Activated naive CD4-positive, alpha-beta T cell treated with anti-CD3 and anti-CD28 coated beads, Interleukin-2, amount 10 ng/mL, durations not matched to agents 7 days and 5 days (primary cell): ENCODE results near the gene MCF2L2.

Experiments used
- CTCF ChIA-PET: fragments of 350-600 bp; sonication (Branson Sonifier 250); formaldehyde crosslinking; loops from one replicate; lab custom pipeline; 2021; ENCODE audit warnings: antibody characterized with exemption; lab: Charles Lee
- DNase-seq: peaks from one replicate; pipeline ENCODE4 v3.0.0-alpha.2; 2020
- H3K27ac Mint-ChIP-seq: one replicate; pipeline ENCODE4 v1.8.0; 2021; ENCODE audit warnings: mild to moderate bottlenecking, moderate library complexity, mixed read lengths
- H3K27me3 Mint-ChIP-seq: one replicate; pipeline ENCODE4 v1.8.0; 2021; ENCODE audit warnings: mild to moderate bottlenecking, mixed read lengths
- H3K36me3 Mint-ChIP-seq: one replicate; pipeline ENCODE4 v1.8.0; 2021; ENCODE audit warnings: mixed read lengths
- H3K4me1 Mint-ChIP-seq: one replicate; pipeline ENCODE4 v1.8.0; 2021; ENCODE audit warnings: mixed read lengths
- H3K4me3 Mint-ChIP-seq: one replicate; pipeline ENCODE4 v1.8.0; 2021; ENCODE audit warnings: mild to moderate bottlenecking, moderate library complexity, mixed read lengths
- H3K9me3 Mint-ChIP-seq: one replicate; pipeline ENCODE4 v1.8.0; 2021; ENCODE audit warnings: mixed read lengths

Gene MCF2L2

GRCh38 chr3:183354874-183355273, 73.5 kb downstream of the MCF2L2 start:
- CTCF ChIA-PET, result no interaction called here
- Mint-ChIP-seq H3K4me1 (peaks cover 9% of the 10 kb centered on the region), H3K9me3 (no peaks in the 10 kb centered on the region), H3K27ac (no peak overlapping the region), H3K27me3 (peaks cover 4% of the 10 kb centered on the region), H3K4me3 (no peak overlapping the region), H3K36me3 (no peaks in the 10 kb centered on the region)
- no peak for DNase-seq

- H3K27ac Mint-ChIP-seq, result no peak overlapping the region
- H3K4me3 Mint-ChIP-seq, result no peak overlapping the region
- peaks cover 4% of the 10 kb centered on the region for H3K27me3 Mint-ChIP-seq
- CTCF ChIA-PET, result no interaction called here
- H3K4me1 Mint-ChIP-seq, result peaks cover 14% of the 10 kb centered on the region
- H3K36me3 Mint-ChIP-seq, result no peaks in the 10 kb centered on the region
- H3K9me3 Mint-ChIP-seq, result no peaks in the 10 kb centered on the region
- no peak for DNase-seq
These were observed 74.0 kb downstream of the MCF2L2 start for GRCh38 chr3:183354325-183354831.

- Mint-ChIP-seq H3K4me3 (no peak overlapping the region), H3K36me3 (no peaks in the 10 kb centered on the region), H3K9me3 (no peaks in the 10 kb centered on the region), H3K4me1 (peaks cover 18% of the 10 kb centered on the region), H3K27me3 (peaks cover 4% of the 10 kb centered on the region), H3K27ac (no peak overlapping the region)
- no peak for DNase-seq
- CTCF ChIA-PET, result interaction anchor here (1.0 to 1.2 kb wide), 2 partner anchors 29 to 168 kb away, joined by 3 read pairs; no protein-coding TSS in a partner anchor
These were observed 75.0 kb downstream of the MCF2L2 start for GRCh38 chr3:183353421-183353820.

GRCh38 chr3:183350164-183350563, 78.3 kb downstream of the MCF2L2 start:
- no peak for DNase-seq
- H3K4me3 Mint-ChIP-seq, result no peak overlapping the region
- CTCF ChIA-PET, result no interaction called here

GRCh38 chr3:183349421-183350157, 78.8 kb downstream of the MCF2L2 start:
- Mint-ChIP-seq H3K27ac (no peak overlapping the region), H3K27me3 (peaks cover 14% of the 10 kb centered on the region), H3K9me3 (peaks cover under 1% of the 10 kb centered on the region), H3K36me3 (no peaks in the 10 kb centered on the region), H3K4me3 (no peak overlapping the region), H3K4me1 (peaks cover 18% of the 10 kb centered on the region)
- CTCF ChIA-PET, result no interaction called here
- DNase-seq, result no peak

More at GRCh38 chr3:183350164-183350563, 78.3 kb downstream of the MCF2L2 start:
- Mint-ChIP-seq H3K4me1 (peaks cover 18% of the 10 kb centered on the region), H3K36me3 (no peaks in the 10 kb centered on the region), H3K27me3 (peaks cover 14% of the 10 kb centered on the region), H3K27ac (no peak overlapping the region), H3K9me3 (no peaks in the 10 kb centered on the region)

GRCh38 chr3:183342824-183343223, 85.6 kb downstream of the MCF2L2 start:
- H3K4me1 Mint-ChIP-seq, result peaks cover 6% of the 10 kb centered on the region
- H3K4me3 Mint-ChIP-seq, result no peak overlapping the region
- no peak overlapping the region for H3K27ac Mint-ChIP-seq
- peaks cover 3% of the 10 kb centered on the region for H3K9me3 Mint-ChIP-seq
- no peak for DNase-seq
- peaks cover 9% of the 10 kb centered on the region for H3K27me3 Mint-ChIP-seq
- no peaks in the 10 kb centered on the region for H3K36me3 Mint-ChIP-seq
- CTCF ChIA-PET, result no interaction called here

GRCh38 chr3:183341545-183342288, 86.7 kb downstream of the MCF2L2 start:
- Mint-ChIP-seq H3K27me3 (peaks cover 9% of the 10 kb centered on the region), H3K36me3 (no peaks in the 10 kb centered on the region), H3K27ac (no peak overlapping the region), H3K4me1 (peaks cover 6% of the 10 kb centered on the region), H3K9me3 (peaks cover 3% of the 10 kb centered on the region), H3K4me3 (no peak overlapping the region)
- no peak for DNase-seq
- CTCF ChIA-PET, result no interaction called here

GRCh38 chr3:183340222-183340621, 88.2 kb downstream of the MCF2L2 start:
- Mint-ChIP-seq H3K4me1 (peaks cover 6% of the 10 kb centered on the region), H3K4me3 (no peak overlapping the region), H3K9me3 (peaks cover 3% of the 10 kb centered on the region), H3K27ac (no peak overlapping the region), H3K36me3 (no peaks in the 10 kb centered on the region), H3K27me3 (no peaks in the 10 kb centered on the region)
- CTCF ChIA-PET, result no interaction called here
- DNase-seq, result no peak

- CTCF ChIA-PET, result no interaction called here
- Mint-ChIP-seq H3K36me3 (no peaks in the 10 kb centered on the region), H3K4me3 (no peak overlapping the region), H3K9me3 (peaks cover 3% of the 10 kb centered on the region), H3K27ac (no peak overlapping the region), H3K27me3 (no peaks in the 10 kb centered on the region), H3K4me1 (peaks cover 6% of the 10 kb centered on the region)
- DNase-seq, result no peak
These were observed 88.8 kb downstream of the MCF2L2 start for GRCh38 chr3:183339461-183340086.

- CTCF ChIA-PET, result no interaction called here
- no peak overlapping the region for H3K27ac Mint-ChIP-seq
- no peaks in the 10 kb centered on the region for H3K36me3 Mint-ChIP-seq
These were observed 89.9 kb downstream of the MCF2L2 start for GRCh38 chr3:183338520-183338919.

GRCh38 chr3:183332487-183332886, 95.9 kb downstream of the MCF2L2 start:
- Mint-ChIP-seq H3K27ac (no peak overlapping the region), H3K36me3 (no peaks in the 10 kb centered on the region), H3K4me1 (peaks cover 11% of the 10 kb centered on the region), H3K4me3 (no peak overlapping the region), H3K9me3 (no peaks in the 10 kb centered on the region), H3K27me3 (no peaks in the 10 kb centered on the region)
- CTCF ChIA-PET, result interaction anchor here (1.3 kb wide), 1 partner anchor 50 kb away, joined by 3 read pairs; no protein-coding TSS in a partner anchor
- no peak for DNase-seq

More at GRCh38 chr3:183338520-183338919, 89.9 kb downstream of the MCF2L2 start:
- Mint-ChIP-seq H3K27me3 (no peaks in the 10 kb centered on the region), H3K4me1 (peaks cover 6% of the 10 kb centered on the region), H3K4me3 (no peak overlapping the region), H3K9me3 (no peaks in the 10 kb centered on the region)
- DNase-seq, result no peak

- CTCF ChIA-PET, result interaction anchor here (1.3 kb wide), 1 partner anchor 51 kb away, joined by 3 read pairs; no protein-coding TSS in a partner anchor
- no peak for DNase-seq
- Mint-ChIP-seq H3K9me3 (no peaks in the 10 kb centered on the region), H3K4me3 (no peak overlapping the region), H3K36me3 (no peaks in the 10 kb centered on the region), H3K4me1 (peaks cover 14% of the 10 kb centered on the region), H3K27me3 (no peaks in the 10 kb centered on the region), H3K27ac (no peak overlapping the region)
These were observed 96.9 kb downstream of the MCF2L2 start for GRCh38 chr3:183331498-183331897.

GRCh38 chr3:183330881-183331280, 97.5 kb downstream of the MCF2L2 start:
- no peaks in the 10 kb centered on the region for H3K36me3 Mint-ChIP-seq
- no peak overlapping the region for H3K27ac Mint-ChIP-seq
- CTCF ChIA-PET, result no interaction called here
- no peaks in the 10 kb centered on the region for H3K9me3 Mint-ChIP-seq
- H3K4me1 Mint-ChIP-seq, result peaks cover 17% of the 10 kb centered on the region
- H3K4me3 Mint-ChIP-seq, result no peak overlapping the region
- no peaks in the 10 kb centered on the region for H3K27me3 Mint-ChIP-seq
- no peak for DNase-seq

- no peaks in the 10 kb centered on the region for H3K9me3 Mint-ChIP-seq
- peaks cover 18% of the 10 kb centered on the region for H3K4me1 Mint-ChIP-seq
- DNase-seq, result no peak
- no peaks in the 10 kb centered on the region for H3K27me3 Mint-ChIP-seq
- CTCF ChIA-PET, result no interaction called here
- no peaks in the 10 kb centered on the region for H3K36me3 Mint-ChIP-seq
- H3K4me3 Mint-ChIP-seq, result no peak overlapping the region
- no peak overlapping the region for H3K27ac Mint-ChIP-seq
These were observed 98.9 kb downstream of the MCF2L2 start for GRCh38 chr3:183329543-183329942.
